HG03039 (cell line): Measurements from ENCODE around the gene CISD3.

Source experiments
- ATAC-seq: cut with Tn5 transposase; IDR thresholded peaks from one replicate; pipeline ENCODE4 v1.9.1; 2021; ENCODE audit warnings: mild to moderate bottlenecking, moderate library complexity; ENCODE audit not compliant: unreplicated experiment

The CISD3 gene

DNA sequence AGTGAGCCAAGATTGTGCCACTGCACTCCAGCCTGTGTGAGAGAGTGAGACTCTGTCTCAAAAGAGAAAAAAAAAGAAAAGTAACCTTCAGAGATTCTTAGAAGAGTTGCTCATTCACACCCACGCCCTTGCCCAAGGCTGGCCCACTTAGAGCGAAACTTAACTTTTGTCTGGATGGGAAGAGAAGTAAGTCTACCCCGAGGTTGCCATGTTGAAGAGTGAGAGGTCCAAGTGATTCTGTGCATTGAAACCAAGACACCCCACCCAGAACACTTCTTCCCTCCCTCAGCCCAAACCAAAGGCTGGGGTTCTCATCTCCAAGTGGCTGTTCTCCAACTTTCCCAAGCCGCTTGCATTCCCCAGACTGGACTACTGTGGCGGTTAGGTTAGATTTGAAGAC is 2.4 kb upstream of the CISD3 start:
- ATAC-seq, result no peak

DNA sequence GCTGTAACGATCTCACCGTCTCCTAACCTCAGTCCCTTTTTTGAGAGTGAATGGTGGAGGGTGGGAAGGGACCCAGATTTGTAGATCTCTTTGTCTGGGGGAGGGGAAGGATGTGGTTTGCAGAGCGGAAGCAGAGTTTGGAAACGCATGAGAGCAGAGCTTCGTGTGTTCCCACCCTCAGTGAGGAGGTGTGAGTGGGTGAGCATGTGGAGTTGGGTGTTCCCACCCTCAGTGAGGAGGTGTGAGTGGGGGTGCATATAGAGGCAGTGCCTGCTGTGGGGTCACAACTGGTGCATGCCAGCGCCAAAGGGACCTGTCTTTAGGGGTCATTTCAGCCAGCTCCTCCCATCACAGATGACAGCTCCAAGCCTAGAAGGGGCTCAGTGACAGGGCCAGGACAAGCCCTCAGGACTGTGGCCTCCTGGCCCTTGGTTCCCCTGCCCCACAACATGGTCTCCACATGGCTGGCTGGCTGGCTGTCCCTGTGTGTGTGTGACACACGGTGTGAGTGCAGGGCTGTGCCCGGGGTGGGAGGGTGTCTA is 1.8 kb upstream of the CISD3 start:
- no peak for ATAC-seq

DNA sequence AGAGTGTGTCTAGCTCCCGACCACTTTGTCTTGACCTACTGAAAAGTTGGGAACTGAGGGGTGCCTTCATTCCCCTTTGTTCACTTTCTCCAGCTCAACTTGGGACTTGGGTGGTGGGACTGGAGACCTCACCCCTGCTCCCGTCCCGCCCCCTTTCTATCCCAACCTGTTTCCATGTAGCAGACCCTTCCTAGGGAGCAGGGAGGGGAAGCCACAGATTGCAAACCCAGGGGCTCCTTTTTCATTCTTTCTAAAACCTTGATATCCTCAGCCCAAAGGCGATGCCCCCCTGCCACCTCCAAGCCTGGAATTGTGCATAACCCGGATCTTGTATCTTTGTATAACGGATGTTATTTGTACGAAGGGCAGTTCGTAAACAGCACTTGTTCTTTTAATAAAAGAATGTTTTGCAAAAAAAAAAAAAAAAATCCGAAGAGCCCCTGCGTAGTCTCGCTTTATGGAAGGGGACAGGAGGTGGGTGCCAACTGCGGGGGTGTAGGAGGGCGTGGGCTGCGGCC is 714 bp upstream of the CISD3 start:
- ATAC-seq, result no peak

DNA sequence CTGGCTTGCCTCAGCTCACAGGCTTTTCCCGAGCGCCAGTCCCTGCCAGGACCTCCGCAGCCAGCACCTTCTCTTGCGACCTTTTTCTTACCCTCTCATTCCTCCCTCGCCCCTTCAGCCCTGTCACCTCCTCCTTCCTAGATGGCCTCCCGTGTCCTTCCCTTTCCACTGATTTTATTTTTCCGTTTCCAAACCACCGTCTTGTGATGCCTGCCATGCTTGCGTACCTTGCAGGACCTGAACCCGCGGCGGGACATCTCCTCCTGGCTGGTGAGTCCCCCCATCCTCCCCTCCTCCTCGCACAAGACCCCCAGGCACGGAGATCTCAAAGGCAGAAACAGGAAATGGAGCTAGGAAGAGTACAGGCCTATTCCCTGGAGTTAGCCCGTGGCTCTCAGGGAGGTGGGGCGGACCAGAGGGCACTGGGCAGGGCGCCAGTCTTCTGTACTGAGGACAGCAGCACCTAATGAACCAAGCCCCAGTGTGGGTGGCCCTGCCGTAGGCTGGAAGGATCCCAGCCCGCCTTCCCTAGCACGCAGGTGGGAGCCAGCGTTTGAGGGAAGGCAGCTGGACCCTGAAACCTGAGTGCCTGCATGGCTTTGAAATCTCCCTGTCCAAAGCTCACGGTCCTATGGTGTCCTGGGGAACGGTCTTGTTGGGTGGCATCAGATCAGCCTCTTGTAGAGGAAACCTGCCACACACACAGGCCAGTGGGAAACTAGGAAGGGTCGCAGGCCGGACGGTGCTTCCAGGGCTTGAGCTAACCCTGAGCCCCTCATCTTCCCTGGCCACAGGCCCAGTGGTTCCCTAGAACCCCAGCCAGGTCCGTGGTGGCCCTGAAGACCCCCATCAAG is 612 bp downstream of the CISD3 start:
- no peak for ATAC-seq

DNA sequence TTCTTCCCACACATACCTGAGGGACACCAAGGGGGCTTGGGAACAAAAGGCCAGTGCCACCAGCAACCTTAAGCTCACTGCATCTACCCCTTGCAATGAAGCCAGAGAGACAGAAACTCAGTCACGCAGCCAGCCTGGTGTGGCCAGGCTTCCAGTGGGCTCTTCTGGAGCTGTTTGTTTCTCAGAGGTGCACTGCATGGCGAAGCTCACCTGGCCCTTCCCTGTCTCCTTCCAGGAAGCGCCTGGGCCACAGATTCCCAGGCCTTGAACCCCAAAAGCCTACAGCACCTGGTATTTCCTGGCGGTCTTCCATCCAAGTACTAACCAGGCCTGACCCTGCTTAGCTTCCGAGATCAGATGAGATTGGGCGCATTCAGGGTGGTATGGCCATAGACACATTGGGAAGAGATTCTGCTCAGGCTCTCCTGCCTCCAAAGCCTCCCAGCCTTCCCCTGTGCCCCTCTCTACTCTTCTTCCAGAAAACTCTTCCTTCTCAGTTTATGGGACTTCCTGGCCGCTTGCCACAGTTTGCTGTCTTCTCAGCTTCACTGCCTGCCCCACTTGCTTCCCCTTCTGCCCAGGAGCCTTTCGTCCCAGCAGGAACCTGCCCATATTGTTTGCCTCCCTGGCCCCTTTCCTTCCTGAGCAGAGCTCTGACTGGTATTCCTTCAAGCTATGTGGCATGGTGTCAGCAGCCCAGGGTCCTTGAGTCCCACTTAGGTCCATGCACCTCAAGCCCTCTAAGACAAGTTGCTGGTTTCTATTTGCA is 1.6 kb downstream of the CISD3 start:
- no peak for ATAC-seq

DNA sequence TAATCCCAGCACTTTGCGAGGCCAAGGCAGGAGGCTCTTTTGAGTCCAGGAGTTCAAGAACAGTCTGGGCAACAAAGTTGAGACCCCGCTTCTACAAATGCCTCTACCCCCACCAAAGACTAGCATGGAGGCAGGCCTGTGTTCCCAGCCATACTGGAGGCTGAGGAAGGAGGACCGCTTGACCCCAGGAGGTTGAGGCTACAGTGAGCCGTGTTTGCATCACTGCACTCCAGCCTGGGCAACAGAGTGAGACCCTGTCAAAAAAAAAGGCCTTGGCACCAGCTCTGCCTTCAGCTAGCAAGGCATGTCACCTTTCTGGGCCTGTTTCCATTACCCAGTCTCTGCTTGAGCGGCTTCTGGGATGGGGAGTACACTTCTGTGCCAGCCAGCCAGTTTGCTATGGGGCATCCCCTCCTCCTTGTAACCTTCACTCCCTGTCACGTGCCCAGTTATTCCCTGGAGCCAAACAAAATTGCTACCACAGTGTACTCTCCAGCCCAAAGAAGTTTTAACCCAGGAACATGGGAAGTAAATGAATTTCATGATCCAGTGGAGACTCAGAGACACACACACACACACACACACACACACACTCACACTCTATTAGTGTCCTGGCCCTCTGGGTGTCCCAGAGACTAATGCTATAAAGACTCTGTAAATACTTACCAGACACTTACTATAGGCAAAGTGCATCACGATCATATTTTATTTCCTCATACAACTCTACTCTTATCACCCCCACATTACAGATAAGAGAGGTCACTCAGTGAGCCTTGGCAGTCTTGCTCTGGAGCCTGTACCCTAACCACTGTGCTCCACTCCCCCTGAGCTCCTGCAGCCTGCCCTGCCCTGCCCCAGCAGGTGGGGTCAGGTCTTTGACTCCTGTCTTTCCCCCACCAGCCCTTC is 2.5 kb downstream of the CISD3 start:
- no peak for ATAC-seq

DNA sequence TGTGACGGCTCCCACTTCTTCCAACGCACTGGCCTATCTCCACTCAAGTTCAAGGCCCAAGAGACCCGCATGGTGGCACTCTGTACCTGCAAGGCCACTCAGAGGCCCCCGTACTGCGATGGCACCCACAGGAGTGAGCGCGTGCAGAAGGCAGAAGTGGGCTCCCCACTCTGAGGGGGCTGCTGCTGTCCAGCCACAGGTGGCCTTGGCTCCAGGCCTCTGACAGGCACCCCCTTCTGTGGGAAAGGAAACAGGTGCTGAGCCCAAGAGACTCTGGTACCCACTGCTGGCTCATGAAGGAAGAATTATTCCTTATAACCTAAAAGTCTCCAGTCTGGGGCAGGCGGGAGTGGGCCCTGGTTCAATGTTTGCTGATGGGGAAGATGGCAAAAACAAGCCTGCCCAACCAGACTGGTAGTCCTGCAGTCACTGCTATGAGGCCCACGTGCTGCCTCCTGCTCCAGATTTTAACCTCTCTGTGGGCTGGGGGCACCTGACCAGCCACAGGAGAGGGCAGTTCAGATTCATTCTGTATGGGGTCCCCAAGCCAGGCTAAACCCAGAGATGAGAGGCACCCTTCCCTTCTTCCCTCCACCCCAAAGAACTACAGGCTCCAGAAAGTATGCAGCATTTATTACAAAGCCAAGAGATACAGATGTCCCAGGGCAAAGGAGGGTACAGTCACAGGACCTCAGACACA is 3.3 kb downstream of the CISD3 start:
- no peak for ATAC-seq

DNA sequence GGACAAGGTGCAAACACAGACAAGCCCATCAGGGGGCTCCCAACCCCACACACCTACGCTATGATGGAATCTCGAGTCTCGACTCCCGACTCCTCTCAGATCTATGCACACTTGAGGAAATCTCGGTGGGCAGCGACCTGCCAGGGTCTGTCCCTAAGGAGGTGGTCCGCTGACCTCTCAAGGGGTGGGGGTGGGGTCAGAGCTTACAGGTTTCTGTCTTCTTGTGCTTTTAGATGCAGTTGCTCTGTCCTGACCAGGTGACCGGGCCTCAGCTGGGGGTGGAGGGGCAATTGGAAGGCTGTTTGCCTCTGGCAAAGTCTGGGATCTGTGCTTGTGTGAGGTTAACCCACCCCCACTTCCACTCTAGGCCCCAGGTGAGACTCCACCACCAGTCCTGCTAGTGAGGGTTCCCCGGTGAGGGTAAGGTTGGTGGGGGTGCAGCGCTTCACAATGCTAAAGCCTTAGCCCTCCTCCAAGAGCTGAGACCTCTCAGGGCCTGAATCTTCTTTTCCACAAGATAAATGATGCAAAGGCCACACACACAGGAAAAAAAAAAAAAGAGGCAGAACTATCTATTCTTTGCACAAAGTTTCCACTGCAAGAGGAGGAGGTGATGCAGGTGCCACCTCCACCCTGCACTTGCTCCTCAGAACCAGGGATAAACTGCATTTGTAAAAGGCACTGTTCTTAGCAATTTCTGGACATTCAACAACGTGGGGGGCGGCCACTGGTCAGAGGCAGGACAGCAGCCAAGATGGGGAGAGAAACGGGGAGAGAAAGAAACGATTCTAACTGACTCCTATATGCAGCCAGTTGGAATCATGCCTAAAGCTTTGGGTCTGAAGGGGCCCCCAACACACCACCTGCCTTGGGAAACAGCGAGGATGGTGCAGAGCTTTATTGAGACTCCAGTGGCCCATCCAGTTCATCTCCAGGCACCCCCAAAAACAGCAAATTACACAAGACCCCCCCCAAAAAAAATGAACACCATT is 4.1 kb downstream of the CISD3 start:
- no peak for ATAC-seq

DNA sequence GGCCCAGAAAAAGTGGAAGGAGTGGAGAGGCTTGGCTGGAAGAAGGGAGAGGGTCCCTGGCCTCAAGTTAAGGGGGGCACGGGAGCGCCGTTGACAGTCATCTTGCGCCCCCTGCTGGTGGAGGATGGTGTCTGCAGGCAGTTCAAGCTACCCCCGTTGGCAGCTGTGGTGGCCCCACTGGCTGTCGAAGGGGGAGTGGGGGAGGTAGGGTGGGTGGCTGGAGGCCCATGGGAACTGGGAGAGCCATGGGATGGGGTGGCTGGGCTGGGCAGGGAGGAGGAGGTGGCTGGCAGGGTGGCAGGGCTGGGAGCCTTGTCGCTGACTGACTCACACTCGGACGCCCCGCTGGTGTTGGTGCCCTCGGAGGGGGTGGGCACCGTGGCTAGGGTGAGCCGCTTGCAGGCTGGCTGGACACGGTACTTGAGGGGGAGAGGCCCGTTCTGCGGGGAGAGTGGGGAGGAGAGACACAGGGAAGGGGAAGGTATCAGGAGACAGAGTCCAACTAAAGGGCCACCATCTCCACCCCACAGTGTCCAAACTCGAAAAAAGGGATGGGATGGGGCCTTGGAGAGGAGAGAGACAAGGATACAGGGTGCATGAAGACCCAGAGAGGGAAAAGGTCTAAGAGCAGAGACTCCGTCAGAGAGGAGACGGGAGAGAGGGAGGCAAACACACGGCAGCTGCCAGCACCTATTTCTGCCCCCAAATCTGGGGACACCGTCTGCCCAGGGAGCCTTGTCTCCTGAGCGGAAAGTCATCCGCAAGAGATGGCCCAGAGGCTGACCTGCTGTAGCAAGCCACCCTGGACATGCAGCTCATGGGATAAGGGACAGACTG is 5.2 kb downstream of the CISD3 start:
- ATAC-seq, result no peak

DNA sequence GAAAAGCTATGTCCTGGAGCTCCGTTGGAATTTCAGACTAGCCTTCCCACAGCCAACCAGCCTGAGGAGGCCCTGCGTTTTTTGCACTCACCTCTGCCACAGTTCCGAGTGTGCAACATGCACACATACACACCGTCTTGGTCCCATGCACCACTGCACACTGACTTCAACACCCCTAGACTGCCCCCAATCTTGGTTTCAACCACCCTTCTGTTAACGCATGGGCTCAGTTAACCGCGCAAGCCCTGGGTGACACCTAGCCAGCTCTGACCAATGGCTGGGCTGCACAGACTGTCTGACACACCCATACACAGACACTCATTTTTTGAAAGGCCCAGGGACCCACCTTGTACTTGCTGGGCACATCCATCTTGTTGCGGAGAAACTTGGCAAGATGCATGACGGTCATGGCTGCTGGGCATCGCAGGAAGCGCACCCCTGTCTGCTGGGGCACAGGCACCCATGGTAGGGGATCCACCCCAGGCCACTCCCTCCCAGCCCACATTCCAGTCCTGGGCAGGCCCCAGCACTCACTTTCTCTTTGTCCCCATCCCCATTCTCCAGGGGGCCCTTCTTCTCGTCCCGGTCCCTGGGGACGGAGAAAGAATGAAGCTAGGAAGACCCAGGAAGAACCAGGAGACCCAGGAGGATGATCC is 8.0 kb downstream of the CISD3 start:
- no peak for ATAC-seq

DNA sequence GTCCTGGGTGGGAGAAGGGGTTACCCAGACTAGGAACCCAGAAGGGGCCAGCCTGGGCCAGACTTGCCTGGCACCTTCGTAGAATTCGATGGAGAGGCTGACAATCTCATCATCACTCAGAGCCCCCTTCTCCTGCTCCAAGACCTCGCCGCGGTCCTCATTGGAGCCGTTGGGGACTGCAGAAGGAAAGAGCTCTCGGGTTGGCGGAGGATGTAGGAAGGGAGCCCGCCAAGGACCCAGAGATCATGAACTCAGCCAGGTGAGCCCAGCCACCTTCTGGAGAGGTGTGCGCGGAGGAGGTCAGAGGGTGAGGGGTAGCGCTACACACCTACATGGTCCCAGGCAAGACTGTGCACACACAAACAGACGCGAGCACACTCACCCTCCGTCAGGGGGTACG is 8.5 kb downstream of the CISD3 start:
- ATAC-seq, result no peak

DNA sequence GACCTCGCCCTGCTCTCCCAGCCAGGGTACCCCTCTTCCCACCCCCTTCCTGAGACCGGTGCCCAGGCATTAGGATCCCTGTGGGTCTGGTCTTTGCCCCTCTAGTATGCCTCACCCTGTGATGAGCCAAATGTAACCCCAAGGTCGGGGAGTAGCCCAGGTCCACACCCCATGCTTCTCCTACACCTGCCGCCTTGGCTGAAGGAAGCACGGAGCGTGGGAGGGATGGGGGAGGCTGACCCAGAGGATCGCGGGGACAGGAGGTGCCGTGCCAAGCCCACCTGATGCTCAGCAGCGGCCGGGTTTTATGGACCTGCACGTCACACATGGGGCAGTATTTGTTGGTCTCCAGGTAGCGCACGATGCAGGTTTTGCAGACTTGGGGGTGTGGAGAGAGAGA is 9.2 kb downstream of the CISD3 start:
- ATAC-seq, result no peak

DNA sequence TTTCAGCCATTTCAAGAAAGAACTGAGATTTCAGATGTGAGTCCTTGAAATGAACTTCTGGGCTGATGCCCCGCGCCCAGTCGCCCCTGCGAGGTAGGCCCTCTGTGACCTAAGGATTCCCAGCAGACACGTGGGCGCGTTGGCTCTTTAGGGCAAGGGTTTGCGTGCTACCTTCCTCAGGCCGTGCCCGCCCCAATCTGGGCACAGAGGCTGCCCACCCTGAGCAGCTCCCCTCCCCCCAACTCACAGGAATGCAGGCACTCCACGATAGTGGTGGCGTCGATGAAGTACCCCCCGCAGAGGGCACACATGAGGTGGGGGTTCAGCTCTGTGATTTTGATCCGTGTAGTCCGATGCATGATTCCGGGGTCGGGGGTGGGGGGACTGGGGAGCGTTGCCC is 9.9 kb downstream of the CISD3 start:
- no peak for ATAC-seq

DNA sequence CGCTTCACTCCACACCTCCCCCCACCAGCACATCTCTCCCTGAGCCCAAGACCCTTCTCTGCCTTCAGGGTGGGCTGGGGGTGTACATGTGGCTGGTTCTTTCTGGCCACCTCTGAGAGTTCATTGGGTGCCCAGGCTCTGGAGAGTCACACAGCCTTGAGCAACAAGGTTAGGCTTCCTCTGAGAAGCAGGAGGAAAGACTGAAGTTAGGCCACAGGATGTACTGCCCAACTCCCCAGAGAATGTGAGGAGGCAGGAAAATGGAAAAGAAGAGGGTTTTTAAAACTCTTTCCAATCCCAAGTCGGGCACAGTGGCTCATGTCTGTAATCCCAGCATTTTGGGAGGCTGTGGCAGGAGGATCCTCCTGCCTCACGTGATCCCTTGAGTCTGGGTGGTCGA is 10.7 kb downstream of the CISD3 start:
- ATAC-seq, result no peak

DNA sequence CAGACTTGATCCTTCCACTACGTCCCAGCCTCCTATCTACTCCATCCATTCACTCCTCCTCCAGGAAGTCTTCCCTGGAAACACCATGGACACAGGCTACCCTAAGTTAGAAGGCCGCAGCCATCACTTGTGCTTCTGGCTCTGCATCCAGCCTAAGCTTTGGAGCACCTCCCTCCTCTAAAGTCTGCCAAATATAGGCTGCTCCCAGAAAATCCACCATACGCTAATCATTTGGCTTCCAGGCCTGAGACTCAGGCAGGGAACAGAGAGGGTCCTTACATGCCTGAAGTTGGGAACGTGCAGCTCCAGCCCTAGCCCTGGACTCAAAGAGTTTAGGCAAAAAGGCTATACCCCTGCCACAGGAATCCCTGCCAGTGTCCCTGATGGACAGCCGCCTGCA is 11.3 kb downstream of the CISD3 start:
- no peak for ATAC-seq

DNA sequence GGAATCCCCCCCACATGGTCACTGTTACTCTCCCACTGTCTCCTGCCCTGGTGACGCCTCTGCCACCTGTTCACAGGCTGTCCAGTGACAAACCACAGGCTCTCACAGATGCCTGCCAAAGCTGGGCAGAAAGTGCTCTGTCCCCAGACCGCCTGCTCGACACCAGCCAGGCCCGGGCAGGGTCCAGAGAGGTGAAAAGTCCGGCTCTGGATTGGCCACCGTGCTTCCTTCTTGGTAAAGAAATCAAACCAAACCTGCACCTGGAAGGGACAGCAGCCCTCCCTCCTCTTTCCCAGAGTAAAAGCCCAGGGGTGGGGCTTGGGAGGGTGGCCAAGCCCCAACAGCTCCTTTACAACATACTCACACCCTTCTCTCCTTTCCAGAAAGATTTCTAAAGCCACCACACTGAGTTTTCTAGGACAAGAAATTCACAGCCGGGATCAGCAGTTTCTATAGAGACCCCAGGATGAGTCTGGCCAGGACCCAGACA is 11.8 kb downstream of the CISD3 start:
- ATAC-seq, result no peak
